Tibial artery (tissue), 4 donors: Measurements from ENCODE around the gene CDK5RAP1.

Experiments
- DNase-seq, 2 donors: peaks; one replicate each; pipeline ENCODE4 v3.0.0-alpha.2; 2019
- H3K27ac ChIP-seq, 2 donors: fragments of 200-600 bp; sonication (generic) in 1 of 2; 1 replicate in 1 of 2; 2 replicates in 1 of 2; pipeline ENCODE4 v1.5.1; 2018 to 2019; ENCODE audit warnings: mild to moderate bottlenecking in 1 of 2
- H3K27me3 ChIP-seq, 2 donors: fragments of 200-600 bp; sonication (generic) in 1 of 2; one replicate each; pipeline versions ENCODE4 v1.5.1 to v1.6.0; 2016 to 2019
- H3K36me3 ChIP-seq, 3 donors: fragments of 200-600 bp; sonication (generic) in 2 of 3; one replicate each; pipeline ENCODE4 v1.5.1; 2016 to 2019; ENCODE audit warnings: mild to moderate bottlenecking in 2 of 3
- H3K4me1 ChIP-seq, 4 donors: fragments of 200-600 bp; sonication (generic) in 2 of 4; 1 replicate in 3 of 4; 2 replicates in 1 of 4; pipeline ENCODE4 v1.5.1; 2016 to 2019
- H3K4me3 ChIP-seq, 2 donors: fragments of 200-600 bp; sonication (generic) in 1 of 2; 1 replicate in 1 of 2; 2 replicates in 1 of 2; pipeline ENCODE4 v1.5.1; 2018 to 2019; ENCODE audit warnings: mild to moderate bottlenecking in 2 of 2
- H3K9me3 ChIP-seq, 3 donors: fragments of 200-600 bp; sonication (generic) in 1 of 3; one replicate each; pipeline ENCODE4 v1.5.1; 2016 to 2019
- CTCF ChIP-seq, 2 experiments: fragments of 200-600 bp in 1 of 2; fragments of 450-650 bp in 1 of 2; IDR thresholded peaks; one replicate each; pipeline ENCODE4 v1.5.1; 2017 to 2019; ENCODE audit warnings: antibody characterized with exemption in 2 of 2, mild to moderate bottlenecking in 1 of 2, moderate library complexity in 1 of 2
- intact Hi-C: fragments of 100-400 bp; cut with DNase I; formaldehyde crosslinking; loops from one replicate; pipeline ENCODE4 v1.15.0; 2023; ENCODE audit warnings: low total_unique reads

The CDK5RAP1 gene

GRCh38 chr20:33316343-33316742 lies 85.0 kb downstream of the CDK5RAP1 start:
- DNase-seq: no peak
- Histone ChIP-seq H3K9me3 (no peaks in the 10 kb centered on the region), H3K27ac (no peak overlapping the region), H3K4me1 (no peaks in the 10 kb centered on the region), H3K36me3 (no peaks in the 10 kb centered on the region), H3K4me3 (no peak overlapping the region), H3K27me3 (peaks cover 0 to 52% of the 10 kb centered on the region in 2 donors)
- intact Hi-C loops: no loop called here
- TF ChIP-seq CTCF (IDR thresholded peaks at IDR 0.05): no peak

DNA sequence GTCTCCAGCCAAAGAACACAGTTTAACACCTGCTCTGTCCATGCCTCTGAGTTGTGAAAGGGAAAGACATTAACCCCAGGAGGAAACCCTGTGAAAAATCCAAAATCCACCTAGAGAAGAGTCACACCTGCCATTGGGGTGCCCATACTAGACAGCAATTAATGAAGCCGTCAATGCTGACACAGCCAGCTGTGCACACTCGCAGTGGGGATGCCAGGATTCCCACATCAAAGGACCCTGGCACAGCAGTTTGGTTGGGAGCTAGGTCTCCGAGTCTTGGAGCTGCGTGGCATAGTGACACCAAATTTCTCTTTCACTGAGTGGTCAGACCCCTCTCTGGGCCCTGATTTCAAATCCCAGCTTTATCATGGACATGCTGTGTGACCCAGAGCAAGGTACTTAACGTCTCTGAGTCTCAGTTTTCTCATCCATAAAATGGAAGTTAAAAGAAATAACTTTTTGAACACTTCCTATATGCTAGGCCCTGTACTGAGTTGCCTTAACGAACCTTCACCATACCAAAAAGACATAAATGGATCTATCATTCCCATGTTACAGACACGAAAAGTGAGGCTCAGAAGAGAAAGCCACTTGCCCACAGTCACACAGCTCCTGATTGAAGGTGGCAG lies 87.5 kb downstream of the CDK5RAP1 start:
- Histone ChIP-seq H3K27me3 (peaks cover 0 to 36% of the 10 kb centered on the region in 2 donors), H3K9me3 (no peaks in the 10 kb centered on the region), H3K36me3 (no peaks in the 10 kb centered on the region), H3K4me3 (no peak overlapping the region), H3K27ac (no peak overlapping the region), H3K4me1 (no peaks in the 10 kb centered on the region)
- intact Hi-C loops: no loop called here
- no peak for DNase-seq
- no peak for TF ChIP-seq CTCF (IDR thresholded peaks at IDR 0.05)

DNA sequence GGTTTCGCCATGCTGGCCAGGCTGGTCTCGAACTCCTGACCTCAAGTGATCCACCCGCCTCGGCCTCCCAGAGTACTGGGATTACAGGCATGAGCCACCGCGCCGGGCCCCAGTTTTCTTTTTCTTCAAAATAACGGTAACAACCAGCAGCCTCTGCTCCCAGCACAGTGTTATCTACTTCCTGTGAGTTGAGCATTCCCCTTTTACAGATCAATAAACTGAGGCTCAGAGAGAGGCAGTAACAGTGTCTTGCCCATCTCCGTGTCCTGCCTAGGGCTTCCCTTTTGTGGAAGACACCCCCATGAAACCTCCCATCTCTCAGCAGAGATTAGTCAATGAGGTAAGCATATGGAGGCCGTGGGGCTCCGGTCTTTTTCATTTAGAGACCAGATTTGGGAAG lies 88.7 kb downstream of the CDK5RAP1 start:
- intact Hi-C loops: no loop called here
- no peak overlapping the region for H3K4me3 ChIP-seq
- TF ChIP-seq CTCF (IDR thresholded peaks at IDR 0.05): no peak
- DNase-seq: no peak
- no peaks in the 10 kb centered on the region for H3K36me3 ChIP-seq
- no peak overlapping the region for H3K27ac ChIP-seq
- H3K27me3 ChIP-seq: peaks cover 0 to 23% of the 10 kb centered on the region in 2 donors
- no peaks in the 10 kb centered on the region for H3K9me3 ChIP-seq
- H3K4me1 ChIP-seq: no peaks in the 10 kb centered on the region

DNA sequence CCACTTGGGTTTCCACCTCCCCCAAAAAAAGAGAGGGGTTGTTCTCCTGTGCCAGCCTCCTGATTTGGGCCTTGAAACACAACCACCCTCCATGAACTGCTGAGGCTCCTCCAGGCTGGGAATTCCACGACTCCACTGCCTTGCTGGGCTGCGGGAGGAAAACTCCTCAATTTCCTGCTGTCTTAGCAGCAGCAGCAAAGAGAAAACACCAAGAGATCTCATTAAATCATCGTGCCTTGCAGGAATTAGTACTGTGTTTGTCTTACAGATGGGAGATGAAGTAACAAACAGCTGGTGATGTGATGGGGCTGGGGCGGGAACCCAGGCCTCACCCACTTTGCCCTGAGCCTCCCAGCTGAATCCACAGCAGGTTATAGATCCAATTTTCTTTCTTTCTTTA lies 89.3 kb downstream of the CDK5RAP1 start:
- Histone ChIP-seq H3K4me3 (no peak overlapping the region), H3K36me3 (no peaks in the 10 kb centered on the region), H3K27me3 (peaks cover 0 to 21% of the 10 kb centered on the region in 2 donors), H3K27ac (no peak overlapping the region), H3K9me3 (no peaks in the 10 kb centered on the region), H3K4me1 (no peaks in the 10 kb centered on the region)
- intact Hi-C loops: no loop called here
- DNase-seq: no peak
- TF ChIP-seq CTCF (IDR thresholded peaks at IDR 0.05): no peak

DNA sequence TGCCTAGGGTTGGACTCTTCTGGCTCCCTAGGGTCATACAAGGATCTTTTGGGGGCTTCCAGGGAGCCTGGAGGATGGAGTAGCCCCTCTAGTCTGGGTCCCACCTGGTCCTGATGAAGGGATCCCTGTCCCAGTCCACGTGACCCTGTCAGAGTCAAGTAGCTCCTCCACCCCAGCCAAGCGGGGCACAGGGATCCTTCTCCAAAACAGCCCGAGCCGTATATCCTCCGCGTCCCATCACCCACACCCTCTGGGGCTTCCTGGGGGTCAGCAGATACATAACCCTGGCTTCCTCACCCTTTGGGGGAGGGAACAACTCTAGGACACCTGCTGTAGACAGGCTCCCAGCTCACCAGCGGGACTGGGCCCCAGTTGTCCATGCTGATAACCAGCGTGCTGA lies 90.3 kb downstream of the CDK5RAP1 start:
- Histone ChIP-seq H3K36me3 (no peaks in the 10 kb centered on the region), H3K27me3 (peaks cover 0 to 24% of the 10 kb centered on the region in 2 donors), H3K4me1 (no peaks in the 10 kb centered on the region), H3K9me3 (no peaks in the 10 kb centered on the region), H3K4me3 (no peak overlapping the region), H3K27ac (no peak overlapping the region)
- DNase-seq: no peak
- TF ChIP-seq CTCF (IDR thresholded peaks at IDR 0.05): no peak
- intact Hi-C loops: no loop called here
